GM23338 (cell line): ENCODE measurements around the gene SMYD1. TPM values are rescaled to one million over a fixed set of nuclear protein-coding genes. Genes with fewer than 3 reads are reported as not detected.

Source experiments
- ATAC-seq: fragments of 200-7000 bp; cut with Tn5 transposase; 3 replicates; pipeline ENCODE4 v1.9.1; 2020
- DNase-seq: peaks from one replicate; pipeline ENCODE4 v3.0.0-alpha.2; 2015; ENCODE audit warnings: low spot score
- H2AFZ ChIP-seq: fragments of 200-600 bp; sonication (generic); 2 replicates; pipeline ENCODE4 v1.8.0; 2016; ENCODE audit warnings: antibody characterized with exemption, mild to moderate bottlenecking, moderate library complexity
- H3F3A ChIP-seq: fragments of 200-600 bp; sonication (generic); replicated peaks from 2 replicates; pipeline ENCODE4 v1.8.0; 2017; ENCODE audit warnings: antibody characterized with exemption, mixed run types, low read depth
- H3K27ac ChIP-seq: fragments of 200-600 bp; sonication (generic); 2 replicates; pipeline ENCODE4 v1.6.1; 2016; ENCODE audit warnings: low read depth
- H3K27me3 ChIP-seq: fragments of 200-600 bp; sonication (generic); 2 replicates; pipeline ENCODE4 v1.8.0; 2016; ENCODE audit warnings: mild to moderate bottlenecking, mixed run types, moderate library complexity; ENCODE audit not compliant: insufficient read depth
- H3K36me3 ChIP-seq: fragments of 200-600 bp; sonication (generic); 2 replicates; pipeline ENCODE4 v1.8.0; 2016; ENCODE audit warnings: mild to moderate bottlenecking; ENCODE audit not compliant: insufficient read depth
- H3K4me1 ChIP-seq: fragments of 200-600 bp; sonication (generic); 2 replicates; pipeline ENCODE4 v1.8.0; 2016; ENCODE audit warnings: mild to moderate bottlenecking, moderate library complexity; ENCODE audit not compliant: insufficient read depth
- H3K4me2 ChIP-seq: fragments of 200-600 bp; sonication (generic); 2 replicates; pipeline ENCODE4 v1.7.1; 2017; ENCODE audit warnings: mixed run types
- H3K4me3 ChIP-seq: fragments of 200-600 bp; sonication (generic); 2 replicates; pipeline ENCODE4 v1.6.1; 2016; ENCODE audit warnings: mixed run types
- H3K79me2 ChIP-seq: fragments of 200-600 bp; sonication (generic); replicated peaks from 2 replicates; pipeline ENCODE4 v1.8.0; 2017; ENCODE audit warnings: mild to moderate bottlenecking; ENCODE audit not compliant: insufficient read depth
- H3K9me2 ChIP-seq: fragments of 200-600 bp; sonication (generic); 2 replicates; pipeline ENCODE4 v1.8.0; 2017; ENCODE audit not compliant: insufficient read depth
- H4K20me1 ChIP-seq: fragments of 200-600 bp; sonication (generic); replicated peaks from 2 replicates; pipeline ENCODE4 v1.8.0; 2017; ENCODE audit warnings: mild to moderate bottlenecking; ENCODE audit not compliant: insufficient read depth
- H3K27ac Mint-ChIP-seq: 2 replicates; pipeline ENCODE4 v1.8.0; 2020; ENCODE audit warnings: inconsistent platforms, mild to moderate bottlenecking, moderate library complexity, mixed read lengths
- H3K27me3 Mint-ChIP-seq: 3 replicates; pipeline ENCODE4 v1.8.0; 2022; ENCODE audit warnings: low read depth, mild to moderate bottlenecking, moderate library complexity, mixed read lengths, inconsistent platforms; ENCODE audit not compliant: insufficient read depth, poor library complexity
- H3K36me3 Mint-ChIP-seq: 3 replicates; pipeline ENCODE4 v1.8.0; 2021; ENCODE audit warnings: low read depth, mild to moderate bottlenecking, inconsistent platforms, moderate library complexity, mixed read lengths
- H3K4me1 Mint-ChIP-seq: 3 replicates; pipeline ENCODE4 v1.8.0; 2020; ENCODE audit warnings: mild to moderate bottlenecking, inconsistent platforms, mixed read lengths
- H3K4me3 Mint-ChIP-seq: 3 replicates; pipeline ENCODE4 v1.8.0; 2021; ENCODE audit warnings: moderate library complexity, mild to moderate bottlenecking, inconsistent platforms, mixed read lengths
- H3K9me3 Mint-ChIP-seq: 3 replicates; pipeline ENCODE4 v1.8.0; 2020; ENCODE audit warnings: moderate library complexity, mild to moderate bottlenecking, inconsistent platforms, mixed read lengths
- CREB1 ChIP-seq: fragments of 250-450 bp; sonication (Bioruptor Pico); IDR thresholded peaks from 2 replicates; pipeline ENCODE4 v1.5.0; 2020; ENCODE audit warnings: low read depth, mild to moderate bottlenecking, moderate library complexity
- EZH2 ChIP-seq: fragments of 200-600 bp; sonication (generic); IDR thresholded peaks from one replicate; pipeline ENCODE4 v1.8.0; 2017; ENCODE audit warnings: antibody characterized with exemption, mild to moderate bottlenecking, low read depth; ENCODE audit not compliant: unreplicated experiment
- JUNB ChIP-seq: IDR thresholded peaks from one replicate; pipeline ENCODE4 v1.6.1; 2016; ENCODE audit warnings: antibody characterized with exemption; ENCODE audit not compliant: unreplicated experiment
- POLR2AphosphoS5 ChIP-seq: IDR thresholded peaks from 2 replicates; pipeline ENCODE4 v1.6.1; 2016; ENCODE audit warnings: antibody characterized with exemption, low read depth
- STAT1 ChIP-seq: IDR thresholded peaks from one replicate; pipeline ENCODE4 v1.6.1; 2016; ENCODE audit warnings: antibody characterized with exemption; ENCODE audit not compliant: unreplicated experiment
- ZNF114 ChIP-seq: fragments of 250-450 bp; sonication (Bioruptor Pico); IDR thresholded peaks from 2 replicates; pipeline ENCODE4 v1.5.0; 2020; ENCODE audit warnings: mild to moderate bottlenecking, moderate library complexity
- ZNF331 ChIP-seq: fragments of 250-450 bp; sonication (Bioruptor Pico); IDR thresholded peaks from 2 replicates; pipeline ENCODE4 v1.5.0; 2020; ENCODE audit warnings: low read depth, mild to moderate bottlenecking, moderate library complexity
- polyA plus RNA-seq: library from polyadenylated mRNA; unstranded; fragments of >200 nt; fragmentation: Nextera tagmentation; extraction: Ambion mirVana; gene quantifications from 2 replicates; pipeline ENCODE4 v1.2.1, GENCODE V29; 2016
- total RNA-seq: library from RNA; depleted of rRNA; stranded (reverse); fragments of >200 nt; shearing (Covaris generic); gene quantifications from 2 replicates; pipeline ENCODE4 v1.2.3, GENCODE V29; 2014
- TF ChIP-seq, protein P1 (sequence below), 2 experiments: fragments of 200-600 bp in 1 of 2; sonication (generic) in 1 of 2; conservative IDR thresholded peaks; 2 replicates each; pipeline versions ENCODE4 v1.5.1 to v1.6.1; 2016 to 2017; ENCODE audit warnings: antibody characterized with exemption in 2 of 2, low read depth in 2 of 2, mild to moderate bottlenecking in 2 of 2, moderate library complexity in 1 of 2
- TF ChIP-seq, protein P2 (sequence below): IDR thresholded peaks from 2 replicates; pipeline ENCODE4 v1.6.1; 2016; ENCODE audit warnings: antibody characterized with exemption
- TF ChIP-seq, protein P3 (sequence below): IDR thresholded peaks from one replicate; pipeline ENCODE4 v1.6.1; 2018; ENCODE audit warnings: antibody characterized with exemption; ENCODE audit not compliant: unreplicated experiment

SMYD1 gene
- total and polyA plus RNA-seq, 2 experiments from 2014 or later = 0.07 TPM; not detected in 1

DNA sequence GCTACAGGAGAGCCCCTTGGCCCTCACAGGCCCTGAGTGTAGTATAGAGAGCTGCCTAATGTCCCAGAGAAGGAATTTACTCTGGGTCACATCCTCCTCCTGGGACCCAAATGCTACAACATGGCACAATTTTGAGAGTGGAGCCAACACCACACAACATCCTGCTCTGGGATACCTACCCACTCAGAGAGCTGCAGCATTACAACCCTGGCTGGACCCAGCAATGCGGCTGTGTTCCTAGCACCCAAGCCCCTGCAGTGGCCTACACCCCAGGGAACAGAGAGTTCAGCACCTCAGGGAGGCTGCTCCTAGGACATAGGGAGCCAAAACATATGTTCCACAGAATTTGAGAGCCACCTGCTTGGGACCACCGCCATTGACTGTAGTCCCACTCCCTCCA is 79.5 kb downstream of the SMYD1 start:
- no peak for TF ChIP-seq POLR2AphosphoS5
- TF ChIP-seq, protein P1, sequence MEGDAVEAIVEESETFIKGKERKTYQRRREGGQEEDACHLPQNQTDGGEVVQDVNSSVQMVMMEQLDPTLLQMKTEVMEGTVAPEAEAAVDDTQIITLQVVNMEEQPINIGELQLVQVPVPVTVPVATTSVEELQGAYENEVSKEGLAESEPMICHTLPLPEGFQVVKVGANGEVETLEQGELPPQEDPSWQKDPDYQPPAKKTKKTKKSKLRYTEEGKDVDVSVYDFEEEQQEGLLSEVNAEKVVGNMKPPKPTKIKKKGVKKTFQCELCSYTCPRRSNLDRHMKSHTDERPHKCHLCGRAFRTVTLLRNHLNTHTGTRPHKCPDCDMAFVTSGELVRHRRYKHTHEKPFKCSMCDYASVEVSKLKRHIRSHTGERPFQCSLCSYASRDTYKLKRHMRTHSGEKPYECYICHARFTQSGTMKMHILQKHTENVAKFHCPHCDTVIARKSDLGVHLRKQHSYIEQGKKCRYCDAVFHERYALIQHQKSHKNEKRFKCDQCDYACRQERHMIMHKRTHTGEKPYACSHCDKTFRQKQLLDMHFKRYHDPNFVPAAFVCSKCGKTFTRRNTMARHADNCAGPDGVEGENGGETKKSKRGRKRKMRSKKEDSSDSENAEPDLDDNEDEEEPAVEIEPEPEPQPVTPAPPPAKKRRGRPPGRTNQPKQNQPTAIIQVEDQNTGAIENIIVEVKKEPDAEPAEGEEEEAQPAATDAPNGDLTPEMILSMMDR (conservative IDR thresholded peaks at IDR 0.05; ENCODE audit: low read depth in 2 of 2) = no peak
- no peak for TF ChIP-seq ZNF331 (CRISPR knock-in tag)
- TF ChIP-seq ZNF114 (CRISPR knock-in tag) = no peak
- TF ChIP-seq, protein P2, sequence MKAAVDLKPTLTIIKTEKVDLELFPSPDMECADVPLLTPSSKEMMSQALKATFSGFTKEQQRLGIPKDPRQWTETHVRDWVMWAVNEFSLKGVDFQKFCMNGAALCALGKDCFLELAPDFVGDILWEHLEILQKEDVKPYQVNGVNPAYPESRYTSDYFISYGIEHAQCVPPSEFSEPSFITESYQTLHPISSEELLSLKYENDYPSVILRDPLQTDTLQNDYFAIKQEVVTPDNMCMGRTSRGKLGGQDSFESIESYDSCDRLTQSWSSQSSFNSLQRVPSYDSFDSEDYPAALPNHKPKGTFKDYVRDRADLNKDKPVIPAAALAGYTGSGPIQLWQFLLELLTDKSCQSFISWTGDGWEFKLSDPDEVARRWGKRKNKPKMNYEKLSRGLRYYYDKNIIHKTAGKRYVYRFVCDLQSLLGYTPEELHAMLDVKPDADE = no peak
- no peak for TF ChIP-seq STAT1
- TF ChIP-seq EZH2 = no peak
- ATAC-seq = no peak

DNA sequence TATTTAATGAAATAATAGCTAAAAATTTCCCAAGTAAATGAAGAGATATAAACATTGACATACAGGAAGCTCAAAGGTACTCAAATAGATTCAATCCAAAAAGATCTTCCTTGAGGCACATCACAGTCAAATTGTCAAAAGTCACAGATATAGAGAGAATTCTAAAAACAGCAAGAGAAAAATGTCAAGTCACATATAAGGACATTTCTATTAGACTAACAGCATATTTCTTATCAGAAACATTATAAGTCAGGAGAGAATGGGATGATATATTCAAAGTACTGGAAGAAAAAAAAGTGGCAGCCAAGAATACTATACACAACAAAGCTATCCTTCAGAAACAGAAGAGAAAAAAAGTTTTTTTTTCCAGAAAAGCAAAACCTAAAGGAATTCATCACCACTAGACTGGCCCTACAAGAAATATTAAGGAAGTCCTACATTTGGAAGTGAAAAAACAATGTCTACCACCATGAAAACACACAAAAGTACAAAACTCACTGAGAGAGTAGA is 81.4 kb downstream of the SMYD1 start:
- peaks cover 21% of the 10 kb centered on the region for H3K9me3 Mint-ChIP-seq
- H2AFZ ChIP-seq = no peak overlapping the region
- no peaks in the 10 kb centered on the region for H3K27me3 Mint-ChIP-seq
- H3K27ac Mint-ChIP-seq = no peak overlapping the region
- H3K4me3 ChIP-seq = no peak overlapping the region
- H3K9me2 ChIP-seq = 0 out of 2 replicates have a peak, but pooled peaks cover 3% of the 10 kb centered on the region
- no peak overlapping the region for H3K4me3 Mint-ChIP-seq
- no peak overlapping the region for H3K27ac ChIP-seq
- peaks cover 13% of the 10 kb centered on the region; the same call in 2 of the 3 replicates for H3K36me3 Mint-ChIP-seq
- no peaks in the 10 kb centered on the region for H3K79me2 ChIP-seq
- H3K4me1 ChIP-seq = no peaks in the 10 kb centered on the region
- H4K20me1 ChIP-seq = no peaks in the 10 kb centered on the region
- no peak for ATAC-seq
- H3K4me2 ChIP-seq = no peak overlapping the region
- no peaks in the 10 kb centered on the region for H3K4me1 Mint-ChIP-seq
- H3K27me3 ChIP-seq = no peaks in the 10 kb centered on the region
- DNase-seq = no peak
- H3K36me3 ChIP-seq = no peaks in the 10 kb centered on the region
- H3F3A ChIP-seq = no peaks in the 10 kb centered on the region
- no peak for TF ChIP-seq STAT1
- TF ChIP-seq CREB1 (CRISPR knock-in tag) = no peak
- TF ChIP-seq, protein P3, sequence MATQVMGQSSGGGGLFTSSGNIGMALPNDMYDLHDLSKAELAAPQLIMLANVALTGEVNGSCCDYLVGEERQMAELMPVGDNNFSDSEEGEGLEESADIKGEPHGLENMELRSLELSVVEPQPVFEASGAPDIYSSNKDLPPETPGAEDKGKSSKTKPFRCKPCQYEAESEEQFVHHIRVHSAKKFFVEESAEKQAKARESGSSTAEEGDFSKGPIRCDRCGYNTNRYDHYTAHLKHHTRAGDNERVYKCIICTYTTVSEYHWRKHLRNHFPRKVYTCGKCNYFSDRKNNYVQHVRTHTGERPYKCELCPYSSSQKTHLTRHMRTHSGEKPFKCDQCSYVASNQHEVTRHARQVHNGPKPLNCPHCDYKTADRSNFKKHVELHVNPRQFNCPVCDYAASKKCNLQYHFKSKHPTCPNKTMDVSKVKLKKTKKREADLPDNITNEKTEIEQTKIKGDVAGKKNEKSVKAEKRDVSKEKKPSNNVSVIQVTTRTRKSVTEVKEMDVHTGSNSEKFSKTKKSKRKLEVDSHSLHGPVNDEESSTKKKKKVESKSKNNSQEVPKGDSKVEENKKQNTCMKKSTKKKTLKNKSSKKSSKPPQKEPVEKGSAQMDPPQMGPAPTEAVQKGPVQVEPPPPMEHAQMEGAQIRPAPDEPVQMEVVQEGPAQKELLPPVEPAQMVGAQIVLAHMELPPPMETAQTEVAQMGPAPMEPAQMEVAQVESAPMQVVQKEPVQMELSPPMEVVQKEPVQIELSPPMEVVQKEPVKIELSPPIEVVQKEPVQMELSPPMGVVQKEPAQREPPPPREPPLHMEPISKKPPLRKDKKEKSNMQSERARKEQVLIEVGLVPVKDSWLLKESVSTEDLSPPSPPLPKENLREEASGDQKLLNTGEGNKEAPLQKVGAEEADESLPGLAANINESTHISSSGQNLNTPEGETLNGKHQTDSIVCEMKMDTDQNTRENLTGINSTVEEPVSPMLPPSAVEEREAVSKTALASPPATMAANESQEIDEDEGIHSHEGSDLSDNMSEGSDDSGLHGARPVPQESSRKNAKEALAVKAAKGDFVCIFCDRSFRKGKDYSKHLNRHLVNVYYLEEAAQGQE = no peak
- TF ChIP-seq EZH2 = no peak
- no peak for TF ChIP-seq JUNB
- TF ChIP-seq, protein P2 = no peak
- TF ChIP-seq ZNF331 (CRISPR knock-in tag) = no peak

More for the DNA sequence above, 79.5 kb downstream of the SMYD1 start:
- H3K79me2 ChIP-seq = no peaks in the 10 kb centered on the region
- 0 out of 2 replicates have a peak, but pooled peaks cover 3% of the 10 kb centered on the region for H3K9me2 ChIP-seq
- Mint-ChIP-seq H3K4me1 (no peaks in the 10 kb centered on the region), H3K4me3 (no peak overlapping the region), H3K27ac (no peak overlapping the region), H3K27me3 (no peaks in the 10 kb centered on the region), H3K36me3 (peaks cover 13% of the 10 kb centered on the region; the same call in 2 of the 3 replicates), H3K9me3 (peaks cover 18% of the 10 kb centered on the region)
- no peak overlapping the region for H3K4me2 ChIP-seq
- H3F3A ChIP-seq = no peaks in the 10 kb centered on the region
- H3K4me1 ChIP-seq = no peaks in the 10 kb centered on the region
- no peak for DNase-seq
- no peak overlapping the region for H2AFZ ChIP-seq
- H4K20me1 ChIP-seq = no peaks in the 10 kb centered on the region
- no peaks in the 10 kb centered on the region for H3K36me3 ChIP-seq
- H3K27me3 ChIP-seq = no peaks in the 10 kb centered on the region
- H3K27ac ChIP-seq = no peak overlapping the region
- H3K4me3 ChIP-seq = no peak overlapping the region
